IMR-90 (cell line): Measurements from ENCODE around the gene YIPF7. TPM values are rescaled to one million over a fixed set of nuclear protein-coding genes. Genes with fewer than 3 reads are reported as not detected.

ENCODE experiments used
- ATAC-seq: fragments of 200-7000 bp; cut with Tn5 transposase; 2 replicates; pipeline ENCODE4 v1.9.1; 2020; ENCODE audit warnings: low read depth, mild to moderate bottlenecking, moderate library complexity
- BruUV-seq: library from RNA; stranded (reverse); fragments of 400-500 nt; replicated peaks from 2 replicates; lab custom pipeline; 2021; lab: Mats Ljungman, UMichigan
- CTCF ChIA-PET: fragments of 300-600 bp; formaldehyde crosslinking; extraction: SDS; loops from one replicate; lab custom pipeline; 2021; ENCODE audit warnings: antibody characterized with exemption; lab: Yijun Ruan, JAX
- POLR2A ChIA-PET: fragments of 300-600 bp; sonication (Branson Sonifier 250); formaldehyde crosslinking; loops from one replicate; lab custom pipeline; 2022; ENCODE audit warnings: antibody characterized with exemption; ENCODE audit not compliant: unreplicated experiment; lab: Charles Lee
- DNase-seq: peaks from one replicate; pipeline ENCODE4 v3.0.0; 2013
- H2AFZ ChIP-seq: replicated peaks from 2 replicates; pipeline ENCODE3; 2013; ENCODE audit warnings: low read length, mild to moderate bottlenecking; ENCODE audit not compliant: poor library complexity
- H2AK5ac ChIP-seq: 2 replicates; pipeline ENCODE4 v1.6.1; 2013; ENCODE audit warnings: low read depth, low read length, inconsistent platforms
- H2AK9ac ChIP-seq: replicated peaks from 2 replicates; pipeline ENCODE3; 2013; ENCODE audit warnings: mild to moderate bottlenecking, low read depth, low read length, moderate library complexity; ENCODE audit not compliant: poor library complexity
- H2BK120ac ChIP-seq: 2 replicates; pipeline ENCODE4 v1.6.1; 2013; ENCODE audit warnings: low read depth, low read length, inconsistent platforms
- H2BK15ac ChIP-seq: 3 replicates; pipeline ENCODE4 v1.6.1; 2013; ENCODE audit warnings: low read depth, low read length, inconsistent platforms
- H2BK20ac ChIP-seq: 2 replicates; pipeline ENCODE4 v1.6.1; 2013; ENCODE audit warnings: low read depth, mild to moderate bottlenecking, inconsistent platforms, low read length, moderate library complexity
- H2BK5ac ChIP-seq: 2 replicates; pipeline ENCODE4 v1.6.1; 2013; ENCODE audit warnings: mild to moderate bottlenecking, low read depth, low read length, inconsistent platforms; ENCODE audit not compliant: poor library complexity, severe bottlenecking
- H3K14ac ChIP-seq: replicated peaks from 2 replicates; pipeline ENCODE4 v1.6.1; 2013; ENCODE audit warnings: low read depth, low read length, inconsistent platforms
- H3K18ac ChIP-seq: 2 replicates; pipeline ENCODE4 v1.6.1; 2013; ENCODE audit warnings: low read depth, low read length, control low read depth
- H3K23ac ChIP-seq: 2 replicates; pipeline ENCODE4 v1.6.1; 2013; ENCODE audit warnings: low read depth, low read length, inconsistent platforms
- H3K27ac ChIP-seq: 2 replicates; pipeline ENCODE4 v1.5.1; 2013; ENCODE audit warnings: mild to moderate bottlenecking, control low read depth, low read length; ENCODE audit not compliant: insufficient read depth
- H3K27me3 ChIP-seq: 2 replicates; pipeline ENCODE4 v1.6.1; 2013; ENCODE audit warnings: low read length; ENCODE audit not compliant: control insufficient read depth, insufficient read depth
- H3K36me3 ChIP-seq: 2 replicates; pipeline ENCODE4 v1.6.1; 2013; ENCODE audit warnings: low read length, mixed read lengths; ENCODE audit not compliant: control insufficient read depth, insufficient read depth
- H3K4ac ChIP-seq: 2 replicates; pipeline ENCODE4 v1.6.1; 2013; ENCODE audit warnings: low read depth, low read length, inconsistent platforms
- H3K4me1 ChIP-seq: 2 replicates; pipeline ENCODE4 v1.6.1; 2013; ENCODE audit warnings: low read length, mixed read lengths; ENCODE audit not compliant: control insufficient read depth, insufficient read depth
- H3K4me2 ChIP-seq: 2 replicates; pipeline ENCODE4 v1.6.1; 2013; ENCODE audit warnings: low read depth, mild to moderate bottlenecking, control low read depth, low read length, moderate library complexity
- H3K4me3 ChIP-seq: 2 replicates; pipeline ENCODE4 v1.5.1; 2013; ENCODE audit warnings: low read depth, mild to moderate bottlenecking, control low read depth, low read length, moderate library complexity; ENCODE audit not compliant: insufficient read depth
- H3K56ac ChIP-seq: 2 replicates; pipeline ENCODE4 v1.6.1; 2013; ENCODE audit warnings: low read length, inconsistent platforms; ENCODE audit not compliant: insufficient read depth; ENCODE audit errors: extremely low read depth
- H3K79me1 ChIP-seq, 2 experiments: 2 replicates each; pipeline ENCODE4 v1.6.1; 2013; ENCODE audit warnings: low read length in 2 of 2, inconsistent platforms in 1 of 2, low read depth in 1 of 2
- H3K9ac ChIP-seq: 2 replicates; pipeline ENCODE4 v1.6.1; 2013; ENCODE audit warnings: low read depth, low read length, control low read depth
- H3K9me1 ChIP-seq: 2 replicates; pipeline ENCODE4 v1.6.1; 2013; ENCODE audit warnings: low read length, inconsistent platforms; ENCODE audit not compliant: insufficient read depth
- H3K9me3 ChIP-seq: 2 replicates; pipeline ENCODE4 v1.6.1; 2013; ENCODE audit warnings: low read length; ENCODE audit not compliant: control insufficient read depth, insufficient read depth
- H4K20me1 ChIP-seq: 2 replicates; pipeline ENCODE4 v1.6.1; 2013; ENCODE audit warnings: low read length, inconsistent platforms; ENCODE audit not compliant: insufficient read depth
- H4K5ac ChIP-seq: 2 replicates; pipeline ENCODE4 v1.6.1; 2013; ENCODE audit warnings: mild to moderate bottlenecking, low read depth, low read length, control low read depth
- H4K8ac ChIP-seq, 2 experiments: 2 replicates each; pipeline ENCODE4 v1.6.1; 2013; ENCODE audit warnings: low read depth in 2 of 2, low read length in 2 of 2, control low read depth in 1 of 2, inconsistent platforms in 1 of 2
- H4K91ac ChIP-seq: 2 replicates; pipeline ENCODE4 v1.6.1; 2013; ENCODE audit warnings: low read depth, low read length, inconsistent platforms; ENCODE audit not compliant: insufficient read depth
- CTCF ChIP-seq: conservative IDR thresholded peaks from 2 replicates; pipeline ENCODE4 v1.5.1; 2012; ENCODE audit warnings: mild to moderate bottlenecking, low read depth, low read length, improper control_type of control experiment
- POLR2A ChIP-seq: IDR thresholded peaks from 2 replicates; pipeline ENCODE4 v1.6.1; 2012; ENCODE audit warnings: mild to moderate bottlenecking, low read depth, low read length
- SMC3 ChIP-seq: fragments of 150-350 bp; IDR thresholded peaks from 2 replicates; pipeline ENCODE4 v1.6.1; 2016; ENCODE audit warnings: low read depth, mild to moderate bottlenecking, antibody characterized with exemption, low read length, moderate library complexity
- WGBS, 2 experiments: methylation state at CpG; one replicate each; pipeline versions ENCODE4 v1.1.5 to v1.1.7; 2013; ENCODE audit warnings: missing lambda C conversion rate in 2 of 2; ENCODE audit not compliant: insufficient read length in 1 of 2; ENCODE audit errors: extremely low coverage in 2 of 2; 5-methylcytosine and 5-hydroxymethylcytosine counted together
- dilution Hi-C: fragments of 300-500 bp; cut with HindIII; formaldehyde crosslinking; loops from one replicate; pipeline ENCODE4 v1.14.3; 2018; ENCODE audit warnings: low sequenced_read_pairs; ENCODE audit not compliant: unreplicated experiment
- in situ Hi-C: fragments of 300-500 bp; cut with MboI; formaldehyde crosslinking; loops from 3 replicates; pipeline ENCODE4 v1.14.3; 2019; ENCODE audit warnings: low sequenced_read_pairs, inconsistent platforms, mixed read lengths
- intact Hi-C: fragments of 100-400 bp; cut with micrococcal nuclease; formaldehyde crosslinking; loops from 2 replicates; pipeline ENCODE4 v1.10.0; 2022
- polyA plus RNA-seq, 3 experiments: library from polyadenylated mRNA; depleted of rRNA; stranded (reverse); fragments of >200 nt; gene quantifications; 2 replicates each; pipeline ENCODE4 v1.2.3, GENCODE V29; 2012; ENCODE audit warnings: low replicate concordance in 1 of 3
- total RNA-seq: library from RNA; depleted of rRNA; stranded (reverse); fragments of >200 nt; gene quantifications from 2 replicates; pipeline ENCODE4 v1.2.3, GENCODE V29; 2012

YIPF7 gene
- total and polyA plus RNA-seq, 2 of the 4 experiments (the other 2 are of a cell fraction) = not detected

- no peaks in the 10 kb centered on the region for H3K36me3 ChIP-seq
- H3K79me1 ChIP-seq = no peaks in the 10 kb centered on the region
- ChIA-PET POLR2A (no interaction called here), CTCF (no interaction called here)
- no peak overlapping the region for H2BK120ac ChIP-seq
- no TSS peak for BruUV-seq
- H3K27ac ChIP-seq = no peak overlapping the region
- no peak overlapping the region for H3K4me2 ChIP-seq
- DNase-seq = no peak
- no peak overlapping the region for H4K8ac ChIP-seq
- no peaks in the 10 kb centered on the region for H3K9me3 ChIP-seq
- no peak overlapping the region for H3K4ac ChIP-seq
- ATAC-seq = no peak
- no peaks in the 10 kb centered on the region for H3K4me1 ChIP-seq
- in situ Hi-C loops (no loop called here), dilution Hi-C loops (no loop called here), intact Hi-C loops (no loop called here)
- H3K4me3 ChIP-seq = no peak overlapping the region
- no peak overlapping the region for H3K14ac ChIP-seq
- H2AK9ac ChIP-seq = no peak overlapping the region
- no peak overlapping the region for H3K18ac ChIP-seq
- no peak overlapping the region for H3K23ac ChIP-seq
- no peak overlapping the region for H4K91ac ChIP-seq
- H2BK20ac ChIP-seq = no peak overlapping the region
- no peak overlapping the region for H3K9ac ChIP-seq
- H2AFZ ChIP-seq = no peak overlapping the region
- no peak overlapping the region for H2AK5ac ChIP-seq
- no peaks in the 10 kb centered on the region for H3K27me3 ChIP-seq
- H2BK15ac ChIP-seq = no peak overlapping the region
- no peaks in the 10 kb centered on the region for H4K20me1 ChIP-seq
- no peak overlapping the region for H3K56ac ChIP-seq
- H2BK5ac ChIP-seq = no peak overlapping the region
- TF ChIP-seq CTCF = no peak
- TF ChIP-seq POLR2A = no peak
- TF ChIP-seq SMC3 = no peak
- H4K5ac ChIP-seq = no peak overlapping the region
- no peaks in the 10 kb centered on the region for H3K9me1 ChIP-seq
- no CpG with 5 or more reads among the region's 3 CpGs for WGBS, 2 experiments
Measured at GRCh38 chr4:44671636-44672035, 20.2 kb upstream of the YIPF7 start.
